GM06990 (cell line): Measurements from ENCODE around the gene ZNF768.
"Not testable (repeated sequence)": the region's sequence is repeated elsewhere in the genome, so short reads cannot be mapped to it uniquely, and the experiment has no call there.

Experiments
- DNase-seq: peaks from one replicate; pipeline ENCODE4 v3.0.0-alpha.2; 2011; ENCODE audit not compliant: insufficient read length; ENCODE audit errors: extremely low read depth
- H3K27me3 ChIP-seq: replicated peaks from 2 replicates; pipeline ENCODE4 v1.6.0; 2011; ENCODE audit warnings: low read length; ENCODE audit not compliant: control insufficient read depth, insufficient read depth
- H3K36me3 ChIP-seq: 2 replicates; pipeline ENCODE4 v1.5.1; 2011; ENCODE audit warnings: low read length; ENCODE audit not compliant: control insufficient read depth, insufficient read depth
- H3K4me3 ChIP-seq: replicated peaks from 2 replicates; pipeline ENCODE4 v1.5.1; 2011; ENCODE audit warnings: low read depth, mild to moderate bottlenecking, control low read depth, low read length
- TF ChIP-seq, protein P1 (sequence below): IDR thresholded peaks from 2 replicates; pipeline ENCODE4 v1.5.1; 2011; ENCODE audit warnings: low read length, control low read depth, mild to moderate bottlenecking, inconsistent platforms; ENCODE audit not compliant: insufficient read depth, poor library complexity, severe bottlenecking

The ZNF768 gene

DNA sequence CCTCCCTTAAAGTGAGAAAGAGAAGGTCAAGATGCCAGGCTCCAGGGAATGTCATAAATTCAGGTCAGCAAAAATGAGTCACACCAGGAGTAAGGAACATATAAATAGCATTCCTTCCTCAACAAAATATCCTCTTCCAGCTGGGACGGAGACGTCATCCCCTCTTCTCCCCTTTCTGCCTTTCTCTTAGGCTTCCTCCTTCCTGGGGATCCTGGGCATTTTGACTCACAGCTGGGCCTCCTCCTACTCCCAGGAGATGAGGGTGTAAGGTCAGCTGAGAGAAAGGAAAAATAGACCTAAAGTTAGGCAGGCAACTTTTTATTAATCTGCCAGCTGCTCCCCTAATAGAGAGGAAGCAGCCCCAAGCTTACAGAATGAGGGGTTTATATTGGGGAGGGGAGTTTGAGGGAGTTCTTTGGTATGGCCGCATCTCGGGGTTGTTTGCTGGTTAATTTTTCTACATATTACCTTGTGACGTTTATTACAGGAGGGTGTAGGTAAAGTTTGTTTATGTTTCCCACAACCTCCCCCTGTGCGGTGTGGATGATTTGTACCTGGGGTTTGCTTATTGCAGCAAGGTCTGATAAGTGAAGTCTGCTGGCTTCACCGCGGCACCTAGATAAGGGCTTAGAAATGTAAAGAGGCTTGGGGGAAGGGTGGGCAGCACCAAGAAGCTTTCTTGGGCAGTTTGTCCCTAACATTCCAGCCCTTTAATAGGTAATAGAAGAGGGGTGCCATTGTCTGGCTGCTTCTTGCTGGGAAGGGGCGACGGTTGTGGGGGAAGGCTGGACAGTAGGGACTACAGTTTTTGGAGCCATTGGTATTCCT lies 15.3 kb upstream of the ZNF768 start:
- TF ChIP-seq, protein P1, sequence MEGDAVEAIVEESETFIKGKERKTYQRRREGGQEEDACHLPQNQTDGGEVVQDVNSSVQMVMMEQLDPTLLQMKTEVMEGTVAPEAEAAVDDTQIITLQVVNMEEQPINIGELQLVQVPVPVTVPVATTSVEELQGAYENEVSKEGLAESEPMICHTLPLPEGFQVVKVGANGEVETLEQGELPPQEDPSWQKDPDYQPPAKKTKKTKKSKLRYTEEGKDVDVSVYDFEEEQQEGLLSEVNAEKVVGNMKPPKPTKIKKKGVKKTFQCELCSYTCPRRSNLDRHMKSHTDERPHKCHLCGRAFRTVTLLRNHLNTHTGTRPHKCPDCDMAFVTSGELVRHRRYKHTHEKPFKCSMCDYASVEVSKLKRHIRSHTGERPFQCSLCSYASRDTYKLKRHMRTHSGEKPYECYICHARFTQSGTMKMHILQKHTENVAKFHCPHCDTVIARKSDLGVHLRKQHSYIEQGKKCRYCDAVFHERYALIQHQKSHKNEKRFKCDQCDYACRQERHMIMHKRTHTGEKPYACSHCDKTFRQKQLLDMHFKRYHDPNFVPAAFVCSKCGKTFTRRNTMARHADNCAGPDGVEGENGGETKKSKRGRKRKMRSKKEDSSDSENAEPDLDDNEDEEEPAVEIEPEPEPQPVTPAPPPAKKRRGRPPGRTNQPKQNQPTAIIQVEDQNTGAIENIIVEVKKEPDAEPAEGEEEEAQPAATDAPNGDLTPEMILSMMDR: no peak
- Histone ChIP-seq H3K27me3 (no peaks in the 10 kb centered on the region), H3K4me3 (no peak overlapping the region), H3K36me3 (no peaks in the 10 kb centered on the region; the same call in 1 of the 2 replicates)
- no peak for DNase-seq

DNA sequence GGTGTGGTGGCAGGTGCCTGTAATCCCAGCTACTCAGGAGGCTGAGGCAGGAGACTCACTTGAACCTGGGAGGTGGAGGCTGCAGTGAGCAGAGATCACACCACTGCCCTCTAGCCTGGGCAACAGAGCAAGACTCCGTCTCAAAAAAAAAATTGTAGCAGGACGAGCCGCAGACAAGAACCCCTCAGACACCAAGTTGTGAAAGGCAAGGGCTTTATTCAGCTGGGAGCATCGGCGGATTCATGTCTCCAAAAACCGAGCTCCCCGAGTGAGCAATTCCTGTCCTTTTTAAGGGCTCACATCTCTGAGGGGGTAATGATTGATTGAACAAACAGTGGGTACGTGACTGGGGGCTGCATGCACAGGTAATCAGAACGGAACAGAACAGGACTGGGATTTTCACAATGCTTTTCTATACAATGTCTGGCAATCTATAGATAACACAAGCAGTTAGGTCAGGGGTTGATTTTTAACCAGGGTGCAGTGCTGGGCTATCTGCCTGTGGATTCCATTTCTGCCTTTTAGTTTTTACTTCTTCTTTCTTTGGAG lies 14.6 kb upstream of the ZNF768 start:
- H3K27me3 ChIP-seq, H3K36me3 ChIP-seq, DNase-seq, H3K4me3 ChIP-seq: not testable (repeated sequence)

DNA sequence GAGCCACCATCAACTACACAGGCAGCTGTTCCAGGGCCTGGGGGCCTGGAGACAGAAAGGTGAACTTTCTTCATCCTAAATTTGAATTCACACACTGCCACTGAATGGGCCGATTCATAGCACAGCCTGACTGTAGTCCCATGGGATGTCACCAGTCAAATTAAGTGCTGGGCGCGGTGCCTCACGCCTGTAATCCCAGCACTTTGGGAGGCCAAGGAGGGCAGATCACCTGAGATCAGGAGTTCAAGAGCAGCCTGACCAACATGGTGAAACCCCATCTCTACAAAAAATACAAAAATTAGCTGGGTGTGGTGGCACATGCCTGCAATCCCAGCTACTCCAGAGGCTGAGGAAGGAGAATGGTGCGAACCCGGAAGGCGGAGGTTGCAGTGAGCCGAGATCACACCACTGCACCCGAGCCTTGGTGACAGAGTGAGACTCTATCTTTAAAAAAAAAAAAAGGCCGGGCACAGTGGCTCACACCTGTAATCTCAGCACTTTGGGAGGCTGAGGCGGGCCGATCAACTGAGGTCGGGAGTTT lies 13.7 kb upstream of the ZNF768 start:
- not testable (repeated sequence) for H3K36me3 ChIP-seq, H3K4me3 ChIP-seq, H3K27me3 ChIP-seq, DNase-seq

DNA sequence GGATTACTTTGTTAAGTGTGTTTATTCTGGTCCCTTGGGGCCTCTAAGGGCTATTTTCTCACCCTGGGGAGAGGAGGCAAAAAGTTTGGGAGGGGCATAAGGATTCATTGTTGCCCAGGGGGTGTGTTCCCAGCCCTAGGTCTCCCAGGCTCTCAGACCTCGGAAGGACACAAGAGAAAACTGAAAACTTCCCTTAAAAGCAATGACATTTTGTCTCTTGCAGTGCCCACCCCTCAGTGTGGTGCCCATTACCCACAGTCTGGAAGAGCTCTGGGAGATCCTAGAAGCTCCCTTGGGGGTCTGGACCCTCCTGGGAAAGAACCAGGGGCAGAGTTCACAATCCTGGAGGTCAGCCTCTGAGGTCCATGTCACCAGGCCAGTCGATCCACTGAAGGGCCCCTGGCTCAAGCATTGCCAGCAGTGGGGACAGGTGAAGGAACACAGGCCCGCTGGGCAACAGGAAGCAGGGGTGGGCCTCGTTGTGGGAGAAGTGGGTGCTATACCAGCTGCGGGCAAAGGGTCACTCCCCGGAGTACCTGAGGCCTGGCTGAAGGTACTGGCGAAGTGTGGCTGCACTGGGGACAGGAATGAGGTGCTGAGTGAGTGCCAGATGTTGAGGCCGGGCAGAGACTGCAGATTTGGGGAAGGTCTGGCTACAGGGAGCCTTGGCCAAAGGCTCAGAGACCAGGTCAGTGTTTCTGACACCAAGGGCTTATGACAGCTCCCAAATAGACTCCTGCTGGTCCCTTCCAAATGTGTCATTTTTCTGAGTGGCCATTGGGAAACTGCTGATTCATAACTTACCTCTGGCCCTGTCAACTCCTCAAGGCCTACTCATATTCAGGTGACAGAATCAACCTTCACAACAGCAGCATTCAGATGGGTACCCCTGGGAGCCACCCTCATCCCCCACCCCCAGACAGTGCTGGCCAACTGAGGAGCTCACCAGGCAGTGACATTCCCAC lies 12.9 kb upstream of the ZNF768 start:
- DNase-seq: no peak
- Histone ChIP-seq H3K27me3 (no peaks in the 10 kb centered on the region), H3K36me3 (no peaks in the 10 kb centered on the region; the same call in 1 of the 2 replicates), H3K4me3 (no peak overlapping the region)
- TF ChIP-seq, protein P1: no peak

DNA sequence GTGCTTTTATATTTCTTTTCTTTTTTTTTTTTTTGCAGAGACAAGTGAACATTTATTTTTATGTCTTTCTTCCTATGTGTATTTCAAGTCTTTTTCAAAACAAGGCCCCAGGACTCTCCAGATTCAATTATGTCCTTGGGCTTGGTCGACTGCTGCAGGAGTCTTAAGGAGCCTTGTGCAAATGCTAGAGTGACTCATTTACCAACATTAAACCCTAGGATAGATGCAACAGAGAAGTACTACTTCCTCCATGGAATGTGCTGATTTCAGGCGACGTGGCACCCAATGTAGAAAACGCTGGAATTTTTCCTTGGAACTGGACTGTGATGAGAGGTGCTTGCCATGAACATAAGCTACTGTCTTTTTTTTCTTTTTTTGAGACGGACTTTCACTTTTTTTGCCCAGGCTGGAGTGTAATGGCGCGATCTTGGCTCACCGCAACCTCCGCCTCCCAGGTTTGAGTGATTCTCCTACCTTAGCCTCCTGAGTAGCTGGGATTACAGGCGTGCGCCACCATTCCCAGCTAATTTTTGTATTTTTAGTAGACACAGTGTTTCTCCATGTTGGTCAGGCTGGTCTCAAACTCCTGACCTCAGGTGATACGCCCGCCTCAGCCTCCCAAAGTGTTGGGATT lies 10.1 kb upstream of the ZNF768 start:
- not testable (repeated sequence) for DNase-seq, H3K36me3 ChIP-seq, H3K27me3 ChIP-seq
- peak overlapping the region; percentile 86 for H3K4me3 ChIP-seq

DNA sequence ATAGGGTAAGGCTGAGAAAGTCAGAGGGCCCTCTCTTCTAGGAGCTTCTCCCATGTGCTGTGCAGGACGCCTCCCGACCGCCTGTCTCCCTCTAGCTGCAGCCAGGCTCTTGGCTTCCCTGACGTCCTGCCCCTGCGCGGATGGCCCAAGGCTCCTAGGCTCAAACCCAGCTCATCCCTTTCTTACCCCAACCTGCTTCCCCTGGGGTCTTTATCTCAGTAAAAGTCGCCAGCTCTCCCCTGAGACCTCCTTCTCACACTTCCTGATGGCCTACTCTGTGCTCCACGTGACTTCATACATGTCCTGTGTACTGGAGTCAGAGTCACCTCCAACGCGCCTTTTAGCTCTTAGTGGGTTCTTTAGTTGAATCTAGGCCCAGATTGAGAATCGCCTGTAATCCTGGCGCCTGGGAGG lies 9.4 kb upstream of the ZNF768 start:
- H3K36me3 ChIP-seq: peaks cover 3% of the 10 kb centered on the region
- no peaks in the 10 kb centered on the region for H3K27me3 ChIP-seq
- H3K4me3 ChIP-seq: peak overlapping the region; percentile 86
- TF ChIP-seq, protein P1: peak; percentile 84
- DNase-seq: peak; percentile 80
